Kidney (tissue), 14 donors: ENCODE data around the gene CRYGS. TPM values are rescaled to one million over a fixed set of nuclear protein-coding genes. Genes with fewer than 3 reads are reported as not detected.

ENCODE experiments used
- DNase-seq, 5 donors: peaks; one replicate each; pipeline ENCODE4 v3.0.0-alpha.2; 2013 to 2020
- FAIRE-seq: peaks from 2 replicates; lab custom pipeline; 2012; peaks lifted over from hg19 to GRCh38; lab: Jason Lieb, UNC
- H3K27ac ChIP-seq, 2 donors: one replicate each; pipeline ENCODE4 v1.7.0; 2013; ENCODE audit warnings: low read depth in 2 of 2, low read length in 2 of 2, inconsistent platforms in 1 of 2
- H3K27me3 ChIP-seq: one replicate; pipeline ENCODE4 v1.7.1; 2013; ENCODE audit warnings: low read length, inconsistent platforms; ENCODE audit not compliant: control insufficient read depth, insufficient read depth
- H3K36me3 ChIP-seq, 3 donors: one replicate each; pipeline versions ENCODE4 v1.7.0 to v1.7.1; 2013; ENCODE audit warnings: low read length in 3 of 3, control low read depth in 1 of 3, inconsistent platforms in 1 of 3; ENCODE audit not compliant: insufficient read depth in 3 of 3, control insufficient read depth in 2 of 3
- H3K4me1 ChIP-seq, 3 donors: one replicate each; pipeline versions ENCODE4 v1.7.0 to v1.7.1; 2013; ENCODE audit warnings: low read length in 3 of 3, inconsistent platforms in 1 of 3, low read depth in 1 of 3; ENCODE audit not compliant: control insufficient read depth in 2 of 3, insufficient read depth in 2 of 3
- H3K4me3 ChIP-seq, 3 donors: one replicate each; pipeline versions ENCODE4 v1.7.0 to v1.8.1; 2013; ENCODE audit warnings: low read length in 3 of 3, control low read depth in 1 of 3, inconsistent platforms in 1 of 3
- H3K9ac ChIP-seq, 3 donors: one replicate each; pipeline versions ENCODE4 v1.7.0 to v1.7.1; 2013; ENCODE audit warnings: low read length in 3 of 3, control low read depth in 1 of 3, inconsistent platforms in 1 of 3
- H3K9me3 ChIP-seq, 3 donors: one replicate each; pipeline versions ENCODE4 v1.7.0 to v1.7.1; 2013; ENCODE audit warnings: low read length in 3 of 3, control low read depth in 1 of 3, inconsistent platforms in 1 of 3; ENCODE audit not compliant: control insufficient read depth in 2 of 3, insufficient read depth in 1 of 3
- CTCF ChIP-seq: IDR thresholded peaks from 3 replicates; pipeline ENCODE4 v1.5.1; 2012; ENCODE audit warnings: mild to moderate bottlenecking, moderate library complexity, borderline replicate concordance; ENCODE audit not compliant: insufficient read depth; ENCODE audit errors: extremely low read depth
- intact Hi-C: fragments of 100-400 bp; cut with DNase I; formaldehyde crosslinking; loops from one replicate; pipeline ENCODE4 v1.11.1; 2022
- polyA plus RNA-seq: library from polyadenylated mRNA; stranded (reverse); fragments of 350-450 nt; fragmentation: Illumina TruSeq; extraction: RNeasy Lipid Tissue Mini Kit (QIAGEN cat#74804); gene quantifications from one replicate; pipeline ENCODE4 v1.2.3, GENCODE V29; 2014; ENCODE audit warnings: low read depth, low replicate concordance; ENCODE audit not compliant: insufficient read depth
- total RNA-seq: library from RNA; stranded (reverse); fragmentation: NEBNext Ultra II Directional; extraction: Animal tissue kit (Norgen Biotek cat#: 25700); gene quantifications from one replicate; pipeline ENCODE4 v1.2.1, GENCODE V29; 2021
- donor health status: control.
- donor health status: control.
- donor health status: control.
- donor health status: control.
- donor health status: control.
- donor health status: DM: yes; HTN: yes; CAD: no.
- donor health status: Normal renal cell carcinoma (clear cell type).

The CRYGS gene
- total and polyA plus RNA-seq, 2 donors from 2014 or later, result 2.9 to 3.7 TPM

GRCh38 chr3:186497608-186498007, 46.6 kb downstream of the CRYGS start:
- H3K4me3 ChIP-seq, result no peak overlapping the region
- TF ChIP-seq CTCF, result no peak
- DNase-seq (no peak), FAIRE-seq (no peak)
- no peak overlapping the region for H3K27ac ChIP-seq
- H3K4me1 ChIP-seq, result peaks cover 0 to 11% (median 6%) of the 10 kb centered on the region in 3 donors
- H3K36me3 ChIP-seq, result no peaks in the 10 kb centered on the region
- intact Hi-C loops, result no loop called here
- no peaks in the 10 kb centered on the region for H3K9me3 ChIP-seq
- H3K27me3 ChIP-seq, result no peaks in the 10 kb centered on the region
- no peak overlapping the region for H3K9ac ChIP-seq

GRCh38 chr3:186496635-186497034, 47.5 kb downstream of the CRYGS start:
- H3K27me3 ChIP-seq, result no peaks in the 10 kb centered on the region
- TF ChIP-seq CTCF, result no peak
- H3K9me3 ChIP-seq, result no peaks in the 10 kb centered on the region
- intact Hi-C loops, result no loop called here
- H3K36me3 ChIP-seq, result no peaks in the 10 kb centered on the region
- H3K4me1 ChIP-seq, result peaks cover 0 to 11% (median 6%) of the 10 kb centered on the region in 3 donors
- no peak overlapping the region for H3K4me3 ChIP-seq
- FAIRE-seq (no peak), DNase-seq (no peak)
- no peak overlapping the region for H3K27ac ChIP-seq
- H3K9ac ChIP-seq, result no peak overlapping the region

GRCh38 chr3:186496016-186496415, 48.2 kb downstream of the CRYGS start:
- no peak for TF ChIP-seq CTCF
- intact Hi-C loops, result no loop called here
- peaks cover 0 to 11% (median 6%) of the 10 kb centered on the region in 3 donors for H3K4me1 ChIP-seq
- H3K9ac ChIP-seq, result no peak overlapping the region
- H3K9me3 ChIP-seq, result no peaks in the 10 kb centered on the region
- no peaks in the 10 kb centered on the region for H3K27me3 ChIP-seq
- peak overlapping the region in 1 of 2 donors; percentile 32 for H3K27ac ChIP-seq
- H3K4me3 ChIP-seq, result no peak overlapping the region
- DNase-seq (no peak), FAIRE-seq (no peak)
- H3K36me3 ChIP-seq, result no peaks in the 10 kb centered on the region
